Measurements from ENCODE around the gene SURF2.
"Not testable (repeated sequence)": the region's sequence is repeated elsewhere in the genome, so short reads cannot be mapped to it uniquely, and the experiment has no call there.

Gene SURF2

DNA sequence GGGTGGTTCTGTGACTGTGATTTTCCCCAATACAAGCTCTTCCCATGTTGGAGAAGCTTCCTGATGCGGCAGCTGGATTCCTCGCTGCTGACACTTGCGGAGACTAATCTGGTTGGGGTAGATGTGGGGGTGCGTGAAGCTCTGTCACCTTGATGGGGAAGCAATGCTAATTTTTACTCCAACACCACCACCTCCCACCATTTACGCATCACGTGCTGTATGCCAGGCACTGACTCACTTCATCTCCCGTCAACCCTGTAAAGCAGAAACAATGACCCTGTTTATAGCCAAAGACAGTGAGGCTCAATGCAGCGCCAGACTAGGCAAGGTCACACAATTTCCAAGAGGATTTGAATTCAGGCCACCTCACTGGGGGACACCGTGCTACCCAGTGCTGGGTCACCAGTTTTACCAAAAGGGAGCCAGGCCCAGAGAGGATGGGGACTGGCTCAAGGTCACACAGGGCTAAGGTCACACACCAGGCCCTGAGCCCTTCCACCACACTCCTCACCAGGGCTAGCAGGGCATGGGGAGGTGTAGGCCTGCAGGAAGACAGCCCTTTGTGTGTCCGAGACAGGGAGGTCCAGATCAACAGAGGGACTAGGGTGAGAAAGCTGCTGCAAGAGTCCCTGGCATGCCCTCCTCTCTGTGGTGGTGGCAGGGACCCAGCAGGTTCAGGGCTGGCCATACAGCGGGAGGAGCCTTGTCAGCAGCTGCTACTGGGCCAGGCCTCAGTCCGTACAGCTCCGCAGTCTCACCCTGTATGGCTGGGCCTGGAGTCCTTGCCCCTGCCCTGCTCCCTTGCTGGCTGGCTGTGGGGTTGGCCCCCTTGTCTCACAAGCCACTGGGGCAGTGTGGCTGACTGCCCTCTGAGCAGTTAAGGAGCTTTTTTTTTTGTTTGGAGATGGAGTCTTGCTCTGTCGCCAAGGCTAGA lies 23.1 kb downstream of the SURF2 start:
- no peak for DNase-seq

GRCh38 chr9:133380734-133381133 lies 24.4 kb downstream of the SURF2 start:
- DNase-seq = no peak

DNA sequence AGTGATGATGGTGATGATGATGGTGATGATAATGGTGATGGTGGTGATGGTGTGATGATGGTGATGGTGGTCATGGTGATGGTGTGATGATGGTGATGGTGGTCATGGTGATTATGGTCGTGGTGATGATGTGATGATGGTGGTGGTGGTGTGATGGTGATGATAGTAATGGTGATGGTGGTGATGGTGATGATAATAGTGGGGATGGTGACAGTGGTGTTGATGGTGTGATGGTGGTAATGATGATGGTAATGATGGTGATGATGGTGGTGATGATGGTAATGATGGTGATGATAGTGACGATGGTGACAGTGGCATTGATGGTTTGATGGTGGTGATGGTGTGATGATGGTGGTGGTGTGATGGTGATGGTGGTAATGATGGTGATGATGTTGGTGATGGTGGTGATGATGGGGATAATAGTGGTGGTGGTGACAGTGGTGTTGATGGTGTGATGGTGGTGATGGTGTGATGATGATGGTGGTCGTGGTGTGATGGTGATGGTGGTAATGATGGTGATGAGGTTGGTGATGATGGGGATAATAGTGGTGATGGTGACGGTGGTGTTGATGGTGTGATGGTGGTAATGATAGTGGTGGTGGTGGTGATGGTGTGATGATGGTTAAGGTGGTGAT lies 26.3 kb downstream of the SURF2 start:
- no peak for DNase-seq

DNA sequence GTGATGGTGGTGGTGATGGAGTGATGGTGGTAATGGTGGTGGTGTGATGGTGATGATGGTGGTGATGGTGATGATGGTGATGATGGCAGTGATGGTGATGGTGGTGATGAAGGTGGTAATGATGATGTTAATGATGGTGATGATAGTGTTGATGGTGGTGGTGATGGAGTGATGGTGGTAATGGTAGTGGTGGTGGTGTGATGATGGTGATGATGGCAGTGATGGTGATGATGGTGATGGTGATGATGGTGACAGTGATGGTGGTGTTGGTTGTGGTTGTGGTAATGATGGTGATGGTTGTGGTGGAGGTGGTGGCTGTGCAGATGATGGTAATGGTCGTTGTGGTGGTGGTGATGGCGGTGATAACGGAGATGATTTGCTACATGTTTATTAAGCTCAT lies 27.1 kb downstream of the SURF2 start:
- DNase-seq = no peak

GRCh38 chr9:133384736-133385321 lies 28.5 kb downstream of the SURF2 start:
- DNase-seq = no peak

DNA sequence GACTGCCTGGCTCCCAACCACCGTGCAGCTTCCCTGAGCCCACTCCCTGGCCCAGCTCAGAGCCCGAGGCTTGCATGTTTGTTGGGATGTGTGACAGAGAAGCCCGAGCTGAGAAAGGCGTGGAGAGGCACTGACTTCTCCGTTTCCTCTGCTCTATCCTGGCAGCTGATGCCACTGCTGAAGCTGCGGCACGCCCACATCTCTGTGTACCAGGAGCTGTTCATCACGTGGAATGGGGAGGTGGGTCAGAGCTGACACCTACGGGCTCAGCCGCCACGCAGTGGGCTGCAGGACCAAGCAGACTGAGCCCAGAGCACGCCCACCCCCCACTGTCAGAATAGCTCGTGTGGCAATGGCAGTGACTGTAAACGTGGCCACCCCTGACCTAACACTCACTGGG lies 29.1 kb downstream of the SURF2 start:
- no peak for DNase-seq

GRCh38 chr9:133386338-133386737 lies 30.0 kb downstream of the SURF2 start:
- no peak for DNase-seq

- no peak for DNase-seq
Measured at GRCh38 chr9:133387680-133388079, 31.3 kb downstream of the SURF2 start.

DNA sequence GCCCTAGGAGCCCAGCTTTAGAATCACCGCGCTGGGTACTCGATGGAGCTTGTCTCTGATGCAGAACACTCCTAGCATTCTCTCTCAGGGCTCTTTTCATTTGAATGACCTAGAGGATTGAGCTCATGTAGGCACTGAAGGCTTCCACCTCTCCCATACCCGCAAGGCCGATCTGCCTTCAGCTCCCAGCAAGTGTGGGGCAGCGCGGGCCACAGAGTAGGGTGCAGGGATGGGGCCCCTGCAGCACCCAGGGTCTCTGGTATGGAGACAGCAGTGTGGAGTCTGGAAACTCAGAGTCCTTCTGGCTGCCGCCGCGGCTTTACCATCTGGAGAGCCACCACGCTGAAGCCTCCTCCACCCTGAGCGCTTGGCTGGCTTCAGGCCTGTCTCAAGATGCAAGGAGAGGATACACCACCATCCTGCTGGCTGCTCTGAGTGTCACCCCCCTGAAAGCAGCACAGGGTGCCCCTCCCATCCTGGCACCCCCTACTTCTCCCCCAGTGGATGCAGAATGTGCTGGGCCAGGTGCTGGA lies 32.7 kb downstream of the SURF2 start:
- no peak for DNase-seq

DNA sequence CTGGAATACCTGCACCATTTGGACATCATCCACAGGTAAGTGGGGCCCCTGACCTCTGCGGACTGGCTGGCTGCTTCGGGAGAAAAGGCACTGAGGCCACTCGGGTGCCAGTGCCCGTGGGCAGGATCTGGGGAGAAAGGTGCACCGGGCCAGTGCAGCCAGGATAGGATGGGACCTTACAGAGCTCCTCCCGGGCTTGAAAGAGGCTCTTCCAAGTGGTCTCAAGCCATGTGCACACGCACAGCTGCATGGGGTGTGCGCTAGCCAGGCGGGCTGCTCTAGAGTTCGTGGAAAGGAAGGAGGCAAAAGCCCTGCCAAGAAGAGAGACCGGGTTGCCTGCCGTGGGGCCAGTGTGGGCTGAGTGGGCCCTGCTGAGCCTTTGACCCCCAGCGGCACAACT lies 33.2 kb downstream of the SURF2 start:
- DNase-seq = no peak

DNA sequence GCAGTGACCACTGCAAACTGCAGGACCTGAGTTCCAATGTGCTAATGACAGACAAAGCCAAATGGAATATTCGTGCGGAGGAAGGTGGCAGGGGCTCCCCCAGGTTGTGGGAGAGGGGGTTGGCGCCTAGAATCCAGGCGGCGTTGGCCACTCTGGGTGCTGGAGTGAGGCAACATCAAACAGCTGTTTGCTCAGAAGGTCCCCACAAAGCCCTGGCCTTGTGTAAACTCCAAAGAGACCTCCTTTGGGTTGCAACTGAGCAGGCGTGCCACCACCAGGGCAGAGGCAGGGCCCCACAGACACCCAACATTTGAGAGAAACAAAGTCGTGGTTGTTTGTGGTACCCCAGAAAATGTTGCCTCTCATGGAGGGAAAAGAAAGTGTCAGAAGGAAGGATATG lies 34.4 kb downstream of the SURF2 start:
- DNase-seq = no peak

DNA sequence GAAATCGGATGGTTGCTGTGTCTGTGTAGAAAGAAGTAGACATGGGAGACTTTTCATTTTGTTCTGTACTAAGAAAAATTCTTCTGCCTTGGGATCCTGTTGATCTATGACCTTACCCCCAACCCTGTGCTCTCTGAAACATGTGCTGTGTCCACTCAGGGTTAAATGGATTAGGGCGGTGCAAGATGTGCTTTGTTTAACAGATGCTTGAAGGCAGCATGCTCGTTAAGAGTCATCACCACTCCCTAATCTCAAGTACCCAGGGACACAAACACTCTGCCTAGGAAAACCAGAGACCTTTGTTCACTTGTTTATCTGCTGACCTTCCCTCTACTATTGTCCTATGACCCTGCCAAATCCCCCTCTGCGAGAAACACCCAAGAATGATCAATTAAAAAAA lies 35.1 kb downstream of the SURF2 start:
- DNase-seq = not testable (repeated sequence)

GRCh38 chr9:133392308-133392707 lies 36.0 kb downstream of the SURF2 start:
- DNase-seq = not testable (repeated sequence)

DNA sequence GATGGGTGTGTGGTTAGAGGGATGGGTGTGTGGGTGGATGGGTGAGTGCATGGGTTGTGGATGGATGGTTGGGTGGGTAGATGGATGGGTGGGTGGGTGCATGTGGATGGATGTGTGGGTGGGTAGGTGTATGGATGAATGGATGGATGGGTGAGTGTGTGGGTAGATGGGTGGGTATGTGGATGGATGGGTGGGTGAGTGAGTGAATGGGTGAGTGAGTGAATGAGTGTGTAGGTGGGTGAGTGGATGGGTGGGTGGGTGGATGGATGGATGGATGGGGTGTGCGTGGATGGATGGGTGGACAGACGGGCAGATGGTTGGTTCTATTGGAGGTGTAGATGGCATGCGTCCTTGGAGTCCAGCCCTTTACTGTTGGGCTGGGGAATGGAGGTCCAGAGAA lies 37.0 kb downstream of the SURF2 start:
- no peak for DNase-seq

- DNase-seq = no peak
Measured at GRCh38 chr9:133394687-133395271, 38.4 kb downstream of the SURF2 start.

GRCh38 chr9:133396952-133397351 lies 40.6 kb downstream of the SURF2 start:
- no peak for DNase-seq

GRCh38 chr9:133397370-133397769 lies 41.0 kb downstream of the SURF2 start:
- DNase-seq = no peak

DNA sequence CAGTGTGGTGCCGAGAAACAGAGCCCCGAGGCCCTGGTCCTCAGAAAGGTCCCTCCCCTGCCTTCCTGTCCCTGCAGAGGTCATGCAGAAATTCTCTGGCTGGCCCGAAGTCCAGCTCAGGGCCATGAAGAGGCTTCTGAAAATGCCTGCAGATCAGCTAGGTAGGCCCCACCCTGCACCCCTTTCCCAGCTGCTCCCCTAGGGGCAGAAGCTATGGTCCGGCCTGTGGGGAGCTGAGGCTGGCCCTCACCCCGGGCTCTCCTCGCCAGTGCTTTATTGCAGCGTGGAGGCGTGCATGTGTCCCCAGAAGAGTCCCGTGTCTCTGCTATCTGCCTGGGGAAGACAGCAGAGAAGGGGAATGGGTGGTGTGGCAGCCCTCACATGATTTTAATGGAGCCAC lies 41.5 kb downstream of the SURF2 start:
- no peak for DNase-seq

GRCh38 chr9:133400292-133400691 lies 43.9 kb downstream of the SURF2 start:
- DNase-seq = no peak

- DNase-seq = no peak
Measured at GRCh38 chr9:133401588-133401987, 45.2 kb downstream of the SURF2 start.

- DNase-seq = no peak
Measured at GRCh38 chr9:133402689-133403088, 46.3 kb downstream of the SURF2 start.

- no peak for DNase-seq
Measured at GRCh38 chr9:133403766-133404453, 47.6 kb downstream of the SURF2 start.

Data from NCI-H1105 treated with DMSO at 0.1 percent for 48 hours (cell line).